DOHH2 (cell line): Measurements from ENCODE around the gene SDCBP2.

ENCODE experiments used
- H3F3A ChIP-seq: fragments of 200-600 bp; sonication (generic), shearing (Covaris generic); 2 replicates; pipeline ENCODE4 v1.6.0; 2016; ENCODE audit warnings: antibody characterized with exemption, mild to moderate bottlenecking; ENCODE audit not compliant: control insufficient read depth, insufficient read depth
- H3K27ac ChIP-seq: fragments of 200-600 bp; sonication (generic); 2 replicates; pipeline ENCODE4 v1.5.1; 2014; ENCODE audit warnings: low read depth, mild to moderate bottlenecking, low read length, moderate library complexity
- H3K27me3 ChIP-seq: fragments of 200-600 bp; sonication (generic); 2 replicates; pipeline ENCODE4 v1.6.1; 2014; ENCODE audit warnings: mild to moderate bottlenecking, low read length, mixed read lengths; ENCODE audit not compliant: control insufficient read depth
- H3K36me3 ChIP-seq: fragments of 200-600 bp; sonication (generic); 2 replicates; pipeline ENCODE4 v1.6.1; 2014; ENCODE audit warnings: mild to moderate bottlenecking, low read length, moderate library complexity, mixed read lengths; ENCODE audit not compliant: control insufficient read depth
- H3K4me1 ChIP-seq: fragments of 200-600 bp; sonication (generic); 2 replicates; pipeline ENCODE4 v1.6.1; 2014; ENCODE audit warnings: mild to moderate bottlenecking, low read length, mixed read lengths; ENCODE audit not compliant: control insufficient read depth
- H3K4me2 ChIP-seq: fragments of 200-600 bp; sonication (generic); 2 replicates; pipeline ENCODE4 v1.6.0; 2014; ENCODE audit warnings: mild to moderate bottlenecking, low read length, moderate library complexity
- H3K4me3 ChIP-seq: fragments of 200-600 bp; sonication (generic); 2 replicates; pipeline ENCODE4 v1.5.1; 2014; ENCODE audit warnings: mild to moderate bottlenecking, low read length, mixed read lengths
- H3K79me2 ChIP-seq: fragments of 200-600 bp; sonication (generic); 2 replicates; pipeline ENCODE4 v1.6.1; 2014; ENCODE audit warnings: mild to moderate bottlenecking, low read length, mixed read lengths; ENCODE audit not compliant: control insufficient read depth
- H3K9me2 ChIP-seq: fragments of 200-600 bp; sonication (generic); replicated peaks from 2 replicates; pipeline ENCODE4 v1.6.1; 2014; ENCODE audit warnings: mild to moderate bottlenecking, low read length, mixed read lengths; ENCODE audit not compliant: control insufficient read depth
- H3K9me3 ChIP-seq: fragments of 200-600 bp; sonication (generic); 2 replicates; pipeline ENCODE4 v1.6.1; 2014; ENCODE audit warnings: antibody characterized with exemption, low read length, mixed read lengths; ENCODE audit not compliant: control insufficient read depth, insufficient read depth
- H4K20me1 ChIP-seq: fragments of 200-600 bp; sonication (generic); 2 replicates; pipeline ENCODE4 v1.6.0; 2014; ENCODE audit warnings: low read depth, mild to moderate bottlenecking, antibody characterized with exemption, low read length, moderate library complexity; ENCODE audit not compliant: control insufficient read depth, insufficient read depth
- EZH2phosphoT487 ChIP-seq: fragments of 200-600 bp; sonication (generic); IDR thresholded peaks from 2 replicates; pipeline ENCODE4 v1.6.1; 2017; ENCODE audit warnings: borderline replicate concordance, mild to moderate bottlenecking, antibody characterized with exemption, low read length, moderate library complexity, mixed read lengths
- TF ChIP-seq, protein P1 (sequence below): fragments of 200-600 bp; sonication (generic); IDR thresholded peaks from one replicate; pipeline ENCODE4 v1.5.1; 2014; ENCODE audit warnings: antibody characterized with exemption, mild to moderate bottlenecking, low read depth, low read length; ENCODE audit not compliant: poor library complexity, severe bottlenecking

Gene SDCBP2

DNA sequence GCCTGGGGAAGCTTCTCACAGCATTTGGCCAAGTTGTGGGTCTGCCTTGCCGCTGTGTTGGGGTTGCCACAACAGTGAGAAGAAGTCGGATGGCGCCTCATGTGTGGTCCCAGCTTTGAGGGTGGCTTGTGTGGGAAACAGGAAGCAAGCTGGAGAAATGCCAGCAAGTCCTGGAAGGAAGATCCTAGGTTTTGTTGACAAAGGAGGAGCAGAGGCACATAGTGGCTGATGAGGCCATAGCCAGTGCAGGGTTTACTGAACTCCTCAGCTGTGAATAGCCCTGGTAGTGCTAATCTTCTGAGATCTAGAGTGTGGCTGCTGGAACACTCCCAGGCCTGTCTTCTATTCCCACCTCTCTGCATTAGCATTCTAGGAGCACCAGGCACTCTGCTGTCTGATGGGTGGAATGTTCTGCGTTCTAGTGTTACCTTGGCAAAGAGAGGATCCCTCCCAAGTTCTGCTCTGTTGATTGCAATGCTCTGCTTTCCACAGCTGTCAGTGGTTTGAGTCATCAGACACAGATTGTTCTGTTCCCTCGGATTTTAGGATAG lies 37.7 kb downstream of the SDCBP2 start:
- Histone ChIP-seq H3K9me2 (no peaks in the 10 kb centered on the region), H3K4me1 (no peaks in the 10 kb centered on the region), H4K20me1 (no peaks in the 10 kb centered on the region), H3K4me2 (no peak overlapping the region), H3K9me3 (no peaks in the 10 kb centered on the region), H3K27ac (no peak overlapping the region), H3K27me3 (peaks cover 16% of the 10 kb centered on the region; the same call in 1 of the 2 replicates), H3F3A (no peaks in the 10 kb centered on the region), H3K36me3 (no peaks in the 10 kb centered on the region), H3K79me2 (no peaks in the 10 kb centered on the region), H3K4me3 (no peak overlapping the region)
- TF ChIP-seq, protein P1, sequence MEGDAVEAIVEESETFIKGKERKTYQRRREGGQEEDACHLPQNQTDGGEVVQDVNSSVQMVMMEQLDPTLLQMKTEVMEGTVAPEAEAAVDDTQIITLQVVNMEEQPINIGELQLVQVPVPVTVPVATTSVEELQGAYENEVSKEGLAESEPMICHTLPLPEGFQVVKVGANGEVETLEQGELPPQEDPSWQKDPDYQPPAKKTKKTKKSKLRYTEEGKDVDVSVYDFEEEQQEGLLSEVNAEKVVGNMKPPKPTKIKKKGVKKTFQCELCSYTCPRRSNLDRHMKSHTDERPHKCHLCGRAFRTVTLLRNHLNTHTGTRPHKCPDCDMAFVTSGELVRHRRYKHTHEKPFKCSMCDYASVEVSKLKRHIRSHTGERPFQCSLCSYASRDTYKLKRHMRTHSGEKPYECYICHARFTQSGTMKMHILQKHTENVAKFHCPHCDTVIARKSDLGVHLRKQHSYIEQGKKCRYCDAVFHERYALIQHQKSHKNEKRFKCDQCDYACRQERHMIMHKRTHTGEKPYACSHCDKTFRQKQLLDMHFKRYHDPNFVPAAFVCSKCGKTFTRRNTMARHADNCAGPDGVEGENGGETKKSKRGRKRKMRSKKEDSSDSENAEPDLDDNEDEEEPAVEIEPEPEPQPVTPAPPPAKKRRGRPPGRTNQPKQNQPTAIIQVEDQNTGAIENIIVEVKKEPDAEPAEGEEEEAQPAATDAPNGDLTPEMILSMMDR: no peak
- no peak for TF ChIP-seq EZH2phosphoT487

DNA sequence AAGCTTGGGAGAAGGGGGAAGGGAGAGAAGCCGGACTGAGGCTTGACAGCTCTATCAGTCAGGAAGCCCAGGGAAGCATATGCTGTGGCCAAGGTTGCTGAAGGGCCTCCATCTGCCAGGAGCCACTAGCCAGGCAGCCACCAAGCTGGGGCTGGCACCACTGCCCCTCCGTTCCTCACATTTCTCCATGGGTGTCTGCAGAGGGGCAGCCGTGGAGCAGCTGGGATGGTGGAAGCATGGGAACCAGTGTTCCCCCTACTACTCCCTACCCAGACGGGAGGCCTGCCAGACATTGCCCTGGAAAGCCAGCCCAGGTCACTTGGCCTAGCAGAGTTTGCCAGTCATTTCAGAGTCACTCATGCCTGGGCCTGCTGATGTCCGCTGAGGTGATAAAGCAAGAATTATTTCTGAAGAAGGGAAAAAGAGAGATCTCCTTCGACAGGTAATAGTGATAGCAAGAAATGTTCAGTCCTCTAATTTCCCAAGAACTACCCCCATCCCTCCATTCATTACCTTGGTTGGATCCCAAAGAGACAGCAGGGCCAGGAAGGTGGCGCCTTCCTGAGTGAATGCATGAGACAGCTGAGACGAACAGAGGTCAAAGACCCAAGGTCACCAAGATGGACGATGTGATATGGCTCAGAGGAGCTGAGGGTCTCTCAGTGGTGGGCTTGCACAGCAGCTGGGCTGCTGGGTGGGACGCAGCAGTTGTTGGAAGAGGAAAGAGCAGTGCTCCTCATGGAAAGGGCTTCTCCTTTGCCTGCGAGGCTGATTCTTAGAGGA lies 41.0 kb downstream of the SDCBP2 start:
- TF ChIP-seq, protein P1: no peak
- TF ChIP-seq EZH2phosphoT487: no peak
- no peaks in the 10 kb centered on the region for H3K79me2 ChIP-seq
- no peak overlapping the region for H3K4me2 ChIP-seq
- H3K36me3 ChIP-seq: no peaks in the 10 kb centered on the region
- H3F3A ChIP-seq: no peaks in the 10 kb centered on the region
- no peaks in the 10 kb centered on the region for H4K20me1 ChIP-seq
- no peaks in the 10 kb centered on the region for H3K9me2 ChIP-seq
- no peaks in the 10 kb centered on the region for H3K9me3 ChIP-seq
- no peaks in the 10 kb centered on the region for H3K4me1 ChIP-seq
- H3K4me3 ChIP-seq: no peak overlapping the region
- H3K27me3 ChIP-seq: peaks cover 28% of the 10 kb centered on the region; the same call in 1 of the 2 replicates
- no peak overlapping the region for H3K27ac ChIP-seq

DNA sequence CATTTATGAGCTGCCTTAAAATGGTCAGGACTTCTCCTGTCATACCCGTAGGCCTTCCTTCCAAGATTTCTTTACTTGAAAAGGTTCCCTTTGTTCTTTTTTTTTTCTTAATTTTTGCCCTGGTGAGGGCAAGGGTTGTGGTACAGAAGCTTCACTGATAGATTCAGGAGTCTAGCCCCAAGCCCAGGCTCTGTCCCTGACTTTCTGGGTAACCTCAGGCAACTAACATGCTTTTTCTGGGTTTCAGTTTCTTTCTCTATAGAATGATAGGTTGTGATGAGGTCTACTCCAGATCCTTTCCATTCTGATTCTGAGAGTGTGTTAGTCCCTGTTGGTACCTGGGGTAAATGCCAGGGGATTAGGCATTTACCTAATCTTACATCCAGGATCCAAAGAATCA lies 41.6 kb downstream of the SDCBP2 start:
- Histone ChIP-seq H3K4me3 (no peak overlapping the region), H3K9me3 (no peaks in the 10 kb centered on the region), H4K20me1 (no peaks in the 10 kb centered on the region), H3F3A (no peaks in the 10 kb centered on the region), H3K27me3 (peaks cover 33% of the 10 kb centered on the region; the same call in 1 of the 2 replicates), H3K4me1 (no peaks in the 10 kb centered on the region), H3K36me3 (no peaks in the 10 kb centered on the region), H3K4me2 (no peak overlapping the region), H3K27ac (no peak overlapping the region), H3K79me2 (no peaks in the 10 kb centered on the region), H3K9me2 (no peaks in the 10 kb centered on the region)
- TF ChIP-seq, protein P1: no peak
- no peak for TF ChIP-seq EZH2phosphoT487
